ENCODE results near the gene PDGFD.

- TF ChIP-seq CTCF (IDR thresholded peaks at IDR 0.05; ENCODE audit: borderline replicate concordance, extremely low read depth, low read length, poor library complexity, severe bottlenecking), result no peak
- TF ChIP-seq EZH2 (IDR thresholded peaks at IDR 0.05; ENCODE audit: borderline replicate concordance, low read depth, low read length, severe bottlenecking), result no peak
Measured at GRCh38 chr11:103863497-103863896, 300.4 kb downstream of the PDGFD start.
